Measurements from ENCODE around the gene SNX9. TPM values are rescaled to one million over a fixed set of nuclear protein-coding genes. Genes with fewer than 3 reads are reported as not detected.

The SNX9 gene
- total RNA-seq, 1 experiment from 2014 or later: 51.4 TPM

- Histone ChIP-seq H3K27me3 (no peaks in the 10 kb centered on the region), H3K9me3 (no peaks in the 10 kb centered on the region), H3K36me3 (peaks cover 46% of the 10 kb centered on the region), H3K4me3 (no peak overlapping the region)
- DNase-seq: no peak
Measured at GRCh38 chr6:157991067-157991432, 168.0 kb downstream of the SNX9 start.

- H3K36me3 ChIP-seq: peaks cover 49% of the 10 kb centered on the region
- no peak overlapping the region for H3K4me3 ChIP-seq
- no peak for DNase-seq
- H3K9me3 ChIP-seq: no peaks in the 10 kb centered on the region
- H3K27me3 ChIP-seq: no peaks in the 10 kb centered on the region
Measured at GRCh38 chr6:157993076-157993475, 170.0 kb downstream of the SNX9 start.

- Histone ChIP-seq H3K27me3 (no peaks in the 10 kb centered on the region), H3K4me3 (no peak overlapping the region), H3K36me3 (peaks cover 50% of the 10 kb centered on the region), H3K9me3 (no peaks in the 10 kb centered on the region)
- DNase-seq: no peak
Measured at GRCh38 chr6:157994125-157994795, 171.2 kb downstream of the SNX9 start.

Other genes starting within 250 kb of the SNX9 start
- 21.8 and 35.5 TPM in 2 replicates for gene SYNJ2, start 158.6 kb downstream of the SNX9 start, total RNA-seq (2014; rRNA removed; shearing (Covaris generic); ENCODE audit: low replicate concordance)